WERI-Rb-1 (cell line): Measurements from ENCODE around the gene TCEA3.

Source experiments
- DNase-seq: peaks from one replicate; pipeline ENCODE4 v3.0.0-alpha.2; 2020
- H3K27ac ChIP-seq: fragments of 250-450 bp; sonication (Bioruptor Pico); 2 replicates; pipeline ENCODE4 v1.5.1; 2020; ENCODE audit warnings: mild to moderate bottlenecking, moderate library complexity
- H3K27me3 ChIP-seq: fragments of 250-450 bp; sonication (Bioruptor Pico); 2 replicates; pipeline ENCODE4 v1.5.1; 2021; ENCODE audit warnings: mild to moderate bottlenecking, low read depth, moderate library complexity; ENCODE audit not compliant: insufficient read depth, severe bottlenecking
- H3K36me3 ChIP-seq: fragments of 250-450 bp; sonication (Bioruptor Pico); 2 replicates; pipeline ENCODE4 v1.5.1; 2020; ENCODE audit warnings: mild to moderate bottlenecking, moderate library complexity
- H3K4me3 ChIP-seq: 2 replicates; pipeline ENCODE4 v1.5.1; 2011; ENCODE audit warnings: low read depth, mild to moderate bottlenecking, control low read depth, low read length
- H3K9me3 ChIP-seq: fragments of 250-450 bp; sonication (Bioruptor Pico); 2 replicates; pipeline ENCODE4 v1.5.1; 2021; ENCODE audit warnings: mild to moderate bottlenecking, moderate library complexity; ENCODE audit not compliant: severe bottlenecking
- CTCF ChIP-seq: IDR thresholded peaks from 2 replicates; pipeline ENCODE4 v1.5.1; 2011; ENCODE audit warnings: low read depth, mild to moderate bottlenecking, control low read depth, inconsistent platforms, low read length

The TCEA3 gene

DNA sequence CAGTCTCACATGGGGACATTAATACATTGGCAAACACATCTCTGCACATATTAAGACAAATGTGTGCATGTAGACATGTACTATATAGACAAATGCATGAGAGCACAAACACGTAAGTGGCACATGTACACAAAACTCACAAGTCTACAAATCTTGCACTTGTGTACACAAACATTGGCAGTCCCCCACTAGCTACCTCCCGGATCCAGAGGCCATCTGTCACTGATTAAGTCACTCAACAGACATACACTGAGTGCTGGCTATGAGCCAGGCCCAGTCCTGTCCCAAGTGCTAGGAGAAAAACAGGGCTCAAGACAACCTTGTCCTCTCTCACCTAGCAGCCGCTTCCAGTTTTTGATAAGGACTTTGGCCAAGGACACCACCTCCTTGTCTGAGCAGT, 7.0 kb downstream of the TCEA3 start:
- no peaks in the 10 kb centered on the region for H3K9me3 ChIP-seq
- no peak overlapping the region for H3K4me3 ChIP-seq
- H3K27ac ChIP-seq = peak overlapping the region; percentile 71
- DNase-seq = peak; percentile 74
- TF ChIP-seq CTCF = no peak
- H3K36me3 ChIP-seq = no peaks in the 10 kb centered on the region
- H3K27me3 ChIP-seq = no peaks in the 10 kb centered on the region

DNA sequence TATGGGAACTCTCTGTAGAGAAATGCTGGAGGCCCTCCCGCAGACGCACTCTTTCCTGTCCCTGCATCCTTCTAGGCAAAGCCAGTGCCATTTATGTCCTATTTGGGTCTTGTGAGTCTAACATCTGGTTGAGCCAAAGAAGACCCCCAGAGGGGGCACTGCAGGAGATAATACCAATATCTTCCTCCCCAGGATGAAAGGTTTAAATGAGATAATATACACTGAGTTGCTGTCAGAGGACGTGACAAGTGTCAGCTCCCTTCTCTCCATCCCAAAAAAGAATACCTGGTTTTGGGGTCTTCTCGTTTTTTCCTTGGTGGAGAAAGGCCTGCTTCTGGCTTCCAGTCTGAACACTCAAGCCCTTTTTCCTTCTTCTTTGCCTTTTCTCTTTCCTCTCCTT, 7.6 kb downstream of the TCEA3 start:
- no peak for TF ChIP-seq CTCF
- H3K27ac ChIP-seq = peak overlapping the region; percentile 71; the same call in 1 of the 2 replicates
- no peak overlapping the region for H3K4me3 ChIP-seq
- DNase-seq = no peak
- no peaks in the 10 kb centered on the region for H3K36me3 ChIP-seq
- H3K9me3 ChIP-seq = no peaks in the 10 kb centered on the region
- no peaks in the 10 kb centered on the region for H3K27me3 ChIP-seq

DNA sequence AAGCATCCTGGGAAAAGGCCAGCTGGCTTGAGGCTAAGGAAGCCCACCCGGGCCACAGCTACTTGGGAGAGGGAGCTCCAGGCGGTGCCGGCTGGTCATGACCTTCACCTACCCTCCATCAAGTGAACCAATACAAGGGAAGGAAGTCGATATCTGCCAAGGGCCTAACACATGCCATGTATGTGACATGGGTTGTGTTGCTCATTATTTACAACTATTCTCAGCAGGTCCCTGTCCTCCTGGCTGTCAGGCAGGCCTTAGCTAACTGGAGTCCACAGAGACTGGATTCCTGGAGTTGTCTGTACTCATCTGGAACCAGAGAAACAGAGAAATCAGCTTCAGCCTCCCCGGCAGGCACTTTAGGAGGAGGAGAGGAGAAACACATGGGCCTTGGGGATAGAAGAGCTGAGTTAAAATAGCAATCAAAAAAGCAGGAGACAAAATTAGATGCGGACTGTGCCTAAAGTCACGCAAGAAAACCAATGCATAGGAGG, 15.7 kb downstream of the TCEA3 start:
- no peaks in the 10 kb centered on the region for H3K27me3 ChIP-seq
- TF ChIP-seq CTCF = no peak
- no peak overlapping the region for H3K27ac ChIP-seq
- H3K9me3 ChIP-seq = no peaks in the 10 kb centered on the region
- H3K36me3 ChIP-seq = no peaks in the 10 kb centered on the region
- no peak for DNase-seq
- no peak overlapping the region for H3K4me3 ChIP-seq

- no peak overlapping the region for H3K27ac ChIP-seq
- no peak for DNase-seq
- TF ChIP-seq CTCF = no peak
- H3K36me3 ChIP-seq = no peaks in the 10 kb centered on the region
- no peak overlapping the region for H3K4me3 ChIP-seq
- H3K27me3 ChIP-seq = no peaks in the 10 kb centered on the region
- no peaks in the 10 kb centered on the region for H3K9me3 ChIP-seq
These were observed 17.4 kb downstream of the TCEA3 start for GRCh38 chr1:23407016-23407630.

GRCh38 chr1:23405946-23406345, 18.6 kb downstream of the TCEA3 start:
- Histone ChIP-seq H3K27ac (no peak overlapping the region), H3K9me3 (no peaks in the 10 kb centered on the region), H3K4me3 (no peak overlapping the region), H3K27me3 (no peaks in the 10 kb centered on the region), H3K36me3 (no peaks in the 10 kb centered on the region)
- no peak for TF ChIP-seq CTCF
- DNase-seq = no peak
